HEK293 (cell line): Measurements from ENCODE around the gene SH3BP5.
"Not testable (repeated sequence)": the region's sequence is repeated elsewhere in the genome, so short reads cannot be mapped to it uniquely, and the experiment has no call there.

Experiments used
- CTCF ChIA-PET: fragments of 350-600 bp; formaldehyde crosslinking; extraction: SDS; loops from one replicate; lab custom pipeline; 2021; ENCODE audit warnings: antibody characterized with exemption; lab: Yijun Ruan, JAX
- POLR2A ChIA-PET: fragments of 300-600 bp; formaldehyde crosslinking; extraction: SDS; loops from one replicate; lab custom pipeline; 2020; ENCODE audit warnings: antibody characterized with exemption, inconsistent platforms; lab: Yijun Ruan, JAX
- H3K27ac ChIP-seq: fragments of 200-500 bp; sonication (Bioruptor generic); 2 replicates; pipeline ENCODE4 v1.5.1; 2014; ENCODE audit warnings: low read depth, low read length, control low read depth, inconsistent platforms; ENCODE audit errors: extremely low read depth
- H3K36me3 ChIP-seq, 2 experiments: fragments of 200-500 bp in 1 of 2; sonication (Bioruptor generic) in 1 of 2; 1 replicate in 1 of 2; 2 replicates in 1 of 2; pipeline ENCODE4 v1.5.1; 2014 to 2017; ENCODE audit warnings: inconsistent platforms in 2 of 2, low read length in 2 of 2; ENCODE audit not compliant: control insufficient read depth in 2 of 2, insufficient read depth in 1 of 2
- H3K4me1 ChIP-seq: fragments of 200-500 bp; sonication (Bioruptor generic); 2 replicates; pipeline ENCODE4 v1.5.1; 2014; ENCODE audit warnings: mild to moderate bottlenecking, low read length, inconsistent platforms; ENCODE audit not compliant: control insufficient read depth, insufficient read depth
- H3K4me3 ChIP-seq: 2 replicates; pipeline ENCODE4 v1.5.1; 2011; ENCODE audit warnings: low read depth, mild to moderate bottlenecking, control low read depth, low read length, moderate library complexity
- H3K9me3 ChIP-seq: fragments of 200-500 bp; sonication (Bioruptor generic); 2 replicates; pipeline ENCODE4 v1.5.1; 2014; ENCODE audit warnings: low read depth, low read length, inconsistent platforms; ENCODE audit not compliant: control insufficient read depth, insufficient read depth
- KLF16 ChIP-seq: fragments of 450-650 bp; formaldehyde crosslinking; IDR thresholded peaks from 2 replicates; pipeline ENCODE4 v1.5.1; 2017; ENCODE audit warnings: missing biosample characterization, missing genetic modification characterization
- SETDB1 ChIP-seq: IDR thresholded peaks from one replicate; pipeline ENCODE4 v1.6.1; 2017; ENCODE audit warnings: mild to moderate bottlenecking, low read length, moderate library complexity, mixed read lengths; ENCODE audit not compliant: insufficient read length
- TSHZ1 ChIP-seq: fragments of 450-650 bp; formaldehyde crosslinking; IDR thresholded peaks from 2 replicates; pipeline ENCODE4 v1.5.1; 2016; ENCODE audit warnings: missing biosample characterization, missing genetic modification characterization, borderline replicate concordance
- ZBTB21 ChIP-seq: fragments of 450-650 bp; formaldehyde crosslinking; IDR thresholded peaks from 2 replicates; pipeline ENCODE4 v1.5.1; 2017; ENCODE audit warnings: missing biosample characterization, missing genetic modification characterization
- ZBTB48 ChIP-seq: fragments of 450-650 bp; formaldehyde crosslinking; IDR thresholded peaks from 2 replicates; pipeline ENCODE4 v1.5.1; 2016; ENCODE audit warnings: missing biosample characterization, missing genetic modification characterization
- ZBTB6 ChIP-seq: fragments of 450-650 bp; formaldehyde crosslinking; IDR thresholded peaks from 2 replicates; pipeline ENCODE4 v1.5.1; 2017; ENCODE audit warnings: missing biosample characterization, missing genetic modification characterization
- ZNF121 ChIP-seq: fragments of 450-650 bp; formaldehyde crosslinking; IDR thresholded peaks from 2 replicates; pipeline ENCODE4 v1.5.1; 2016; ENCODE audit warnings: missing biosample characterization, missing genetic modification characterization
- ZNF146 ChIP-seq: fragments of 450-650 bp; formaldehyde crosslinking; IDR thresholded peaks from 2 replicates; pipeline ENCODE4 v1.5.1; 2016; ENCODE audit warnings: missing biosample characterization, missing genetic modification characterization
- ZNF184 ChIP-seq: fragments of 450-650 bp; IDR thresholded peaks from 2 replicates; pipeline ENCODE4 v1.5.1; 2018; ENCODE audit warnings: missing biosample characterization, mild to moderate bottlenecking, missing genetic modification characterization
- ZNF19 ChIP-seq: fragments of 450-650 bp; formaldehyde crosslinking; IDR thresholded peaks from 2 replicates; pipeline ENCODE4; 2016; ENCODE audit warnings: missing biosample characterization, missing genetic modification characterization, low read depth
- ZNF248 ChIP-seq: fragments of 450-650 bp; formaldehyde crosslinking; IDR thresholded peaks from 2 replicates; pipeline ENCODE4 v1.5.1; 2017; ENCODE audit warnings: missing biosample characterization, missing genetic modification characterization
- ZNF639 ChIP-seq: fragments of 450-650 bp; formaldehyde crosslinking; IDR thresholded peaks from 2 replicates; pipeline ENCODE4 v1.5.1; 2016; ENCODE audit warnings: missing biosample characterization, missing genetic modification characterization
- ZNF660 ChIP-seq: fragments of 450-650 bp; IDR thresholded peaks from 2 replicates; pipeline ENCODE4 v1.5.1; 2018; ENCODE audit warnings: missing biosample characterization, mild to moderate bottlenecking, missing genetic modification characterization
- ZNF707 ChIP-seq: fragments of 450-650 bp; formaldehyde crosslinking; IDR thresholded peaks from 2 replicates; pipeline ENCODE4 v1.5.1; 2016; ENCODE audit warnings: missing biosample characterization, missing genetic modification characterization

Gene SH3BP5

GRCh38 chr3:15354485-15354884 lies 22.1 kb upstream of the SH3BP5 start:
- H3K9me3 ChIP-seq = no peaks in the 10 kb centered on the region
- no peak overlapping the region for H3K4me3 ChIP-seq
- ChIA-PET POLR2A (interaction anchor here (0.6 kb wide), 1 partner anchor 414 kb away, joined by 4 read pairs; no protein-coding TSS in a partner anchor), CTCF (interaction anchor here (1.5 kb wide), 1 partner anchor 20 kb away, joined by 5 read pairs; no protein-coding TSS in a partner anchor)
- no peaks in the 10 kb centered on the region for H3K4me1 ChIP-seq
- no peaks in the 10 kb centered on the region for H3K36me3 ChIP-seq
- no peak overlapping the region for H3K27ac ChIP-seq
- no peak for TF ChIP-seq ZBTB48
- TF ChIP-seq ZNF19 = no peak
- no peak for TF ChIP-seq ZBTB6 (tag by site-specific recombination)
- no peak for TF ChIP-seq ZNF248 (tag by site-specific recombination)
- no peak for TF ChIP-seq ZNF121
- no peak for TF ChIP-seq TSHZ1 (tag by site-specific recombination)
- TF ChIP-seq ZNF707 (tag by site-specific recombination) = no peak
- TF ChIP-seq ZNF660 = no peak

GRCh38 chr3:15350141-15350540 lies 17.8 kb upstream of the SH3BP5 start:
- ChIA-PET CTCF (interaction anchor here (1.4 kb wide), 1 partner anchor 82 kb away, joined by 3 read pairs; no protein-coding TSS in a partner anchor), POLR2A (no interaction called here)
- TF ChIP-seq KLF16 (tag by site-specific recombination) (no peak), SETDB1 (no peak), ZNF184 (tag by site-specific recombination) (0 out of 2 replicates have a peak, but pooled peaks have one; percentile 39), ZNF639 (tag by site-specific recombination) (no peak), ZBTB21 (no peak)
- H3K4me3 ChIP-seq = no peak overlapping the region
- H3K27ac ChIP-seq = no peak overlapping the region
- H3K36me3 ChIP-seq = no peaks in the 10 kb centered on the region
- no peaks in the 10 kb centered on the region for H3K9me3 ChIP-seq
- H3K4me1 ChIP-seq = no peaks in the 10 kb centered on the region

GRCh38 chr3:15349438-15349837 lies 17.1 kb upstream of the SH3BP5 start:
- peak; percentile 90 for TF ChIP-seq ZNF146
- H3K4me3 ChIP-seq, H3K27ac ChIP-seq, H3K9me3 ChIP-seq, H3K36me3 ChIP-seq, POLR2A ChIA-PET, H3K4me1 ChIP-seq: not testable (repeated sequence)
- CTCF ChIA-PET = interaction anchor here (0.8 kb wide), 1 partner anchor 81 kb away, joined by 4 read pairs; no protein-coding TSS in a partner anchor
